Measurements from ENCODE around the gene FBXW11.

DNA sequence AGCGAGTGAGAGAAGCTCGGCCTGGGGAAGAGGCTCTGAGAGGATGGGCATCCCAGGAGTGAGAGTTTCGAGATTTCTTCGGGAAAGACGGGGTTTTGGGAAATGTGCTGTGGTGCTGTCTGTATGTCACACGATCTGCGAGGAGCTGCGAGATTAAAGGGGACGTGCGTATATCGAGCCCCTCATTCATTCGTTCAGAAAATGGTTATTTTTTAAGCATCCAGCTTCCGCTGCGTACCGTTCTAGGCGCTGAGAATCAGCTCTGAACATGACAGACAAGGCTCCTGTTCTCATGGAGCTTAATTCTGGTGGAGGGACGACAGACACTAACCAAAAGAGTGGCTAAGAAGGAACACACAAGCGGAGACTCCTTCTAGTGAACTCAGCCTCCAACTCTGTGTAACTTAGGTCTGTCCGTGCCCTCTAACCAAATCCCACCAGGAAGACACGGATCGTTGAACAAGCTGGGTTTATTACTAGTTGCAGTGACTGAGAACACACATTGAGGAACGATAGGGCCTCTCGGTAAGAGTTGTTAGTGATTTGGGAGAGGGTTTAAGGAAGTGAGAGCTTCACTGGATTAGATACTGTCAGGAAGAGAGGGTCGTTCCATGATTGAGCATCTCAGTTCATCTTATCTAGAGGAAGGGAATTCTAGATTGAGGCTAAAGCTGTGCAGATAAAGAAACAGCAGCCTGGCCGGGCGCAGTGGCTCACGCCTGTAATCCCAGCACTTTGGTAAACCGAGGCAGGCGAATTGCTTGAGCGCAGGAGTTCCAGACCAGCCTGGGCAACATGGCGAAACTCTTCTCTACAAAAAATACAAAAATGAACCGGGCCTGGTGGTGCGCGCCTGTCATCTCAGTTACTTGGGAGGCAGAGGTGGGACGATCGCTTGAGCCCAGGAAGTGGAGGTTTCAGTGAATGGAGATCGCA lies 1.0 kb upstream of the FBXW11 start:
- TF ChIP-seq, protein P1, sequence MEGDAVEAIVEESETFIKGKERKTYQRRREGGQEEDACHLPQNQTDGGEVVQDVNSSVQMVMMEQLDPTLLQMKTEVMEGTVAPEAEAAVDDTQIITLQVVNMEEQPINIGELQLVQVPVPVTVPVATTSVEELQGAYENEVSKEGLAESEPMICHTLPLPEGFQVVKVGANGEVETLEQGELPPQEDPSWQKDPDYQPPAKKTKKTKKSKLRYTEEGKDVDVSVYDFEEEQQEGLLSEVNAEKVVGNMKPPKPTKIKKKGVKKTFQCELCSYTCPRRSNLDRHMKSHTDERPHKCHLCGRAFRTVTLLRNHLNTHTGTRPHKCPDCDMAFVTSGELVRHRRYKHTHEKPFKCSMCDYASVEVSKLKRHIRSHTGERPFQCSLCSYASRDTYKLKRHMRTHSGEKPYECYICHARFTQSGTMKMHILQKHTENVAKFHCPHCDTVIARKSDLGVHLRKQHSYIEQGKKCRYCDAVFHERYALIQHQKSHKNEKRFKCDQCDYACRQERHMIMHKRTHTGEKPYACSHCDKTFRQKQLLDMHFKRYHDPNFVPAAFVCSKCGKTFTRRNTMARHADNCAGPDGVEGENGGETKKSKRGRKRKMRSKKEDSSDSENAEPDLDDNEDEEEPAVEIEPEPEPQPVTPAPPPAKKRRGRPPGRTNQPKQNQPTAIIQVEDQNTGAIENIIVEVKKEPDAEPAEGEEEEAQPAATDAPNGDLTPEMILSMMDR (IDR thresholded peaks at IDR 0.05), result no peak
- TF ChIP-seq POLR2A (IDR thresholded peaks at IDR 0.05), result no peak

Data from transverse colon (tissue), 3 donors.